HCT116 (cell line): ENCODE data around the gene OPTN. TPM values are rescaled to one million over a fixed set of nuclear protein-coding genes. Genes with fewer than 3 reads are reported as not detected.

ENCODE experiments used
- ATAC-seq: fragments of 200-7000 bp; cut with Tn5 transposase; 2 replicates; pipeline ENCODE4 v1.9.1; 2020; ENCODE audit warnings: mild to moderate bottlenecking, moderate library complexity
- BruUV-seq: library from RNA; stranded (reverse); fragments of 400-500 nt; replicated peaks from 2 replicates; lab custom pipeline; 2021; lab: Mats Ljungman, UMichigan
- CTCF ChIA-PET: fragments of 300-600 bp; sonication (Branson Sonifier 250); formaldehyde crosslinking; loops from one replicate; lab custom pipeline; 2021; ENCODE audit warnings: antibody characterized with exemption; lab: Charles Lee
- POLR2A ChIA-PET: fragments of 300-600, 350-600 bp; sonication (Branson Sonifier 250); formaldehyde crosslinking; loops from one replicate; lab custom pipeline; 2021; ENCODE audit warnings: antibody characterized with exemption; lab: Charles Lee
- RAD21 ChIA-PET, 2 experiments: fragments of 300-600 bp; sonication (Branson Sonifier 250); formaldehyde crosslinking; loops; one replicate each; lab custom pipeline; 2023; ENCODE audit warnings: low total read pairs in 2 of 2; ENCODE audit not compliant: uncharacterized antibody in 2 of 2, unreplicated experiment in 2 of 2, low non-redundant PET in 1 of 2; lab: Charles Lee
- DNase-seq: peaks from one replicate; pipeline ENCODE4 v3.0.0-alpha.2; 2010; ENCODE audit warnings: low read depth, low spot score
- H2AFZ ChIP-seq: fragments of 200-600 bp; shearing (Covaris generic), sonication (generic); 2 replicates; pipeline ENCODE4 v1.6.1; 2017; ENCODE audit warnings: low read depth, mixed run types, mixed read lengths, antibody characterized with exemption, low read length; ENCODE audit not compliant: poor library complexity, severe bottlenecking
- H3K27ac ChIP-seq: 2 replicates; pipeline ENCODE4 v1.5.1; 2012; ENCODE audit warnings: low read depth, low read length
- H3K27me3 ChIP-seq: fragments of 200-600 bp; sonication (generic); 2 replicates; pipeline ENCODE4 v1.6.1; 2016; ENCODE audit warnings: mixed run types, low read length, mixed read lengths; ENCODE audit not compliant: insufficient read depth
- H3K36me3 ChIP-seq, 2 experiments: fragments of 200-500 bp in 1 of 2; fragments of 200-600 bp in 1 of 2; sonication (Bioruptor generic) in 1 of 2; sonication (generic) in 1 of 2; 2 replicates each; pipeline versions ENCODE4 v1.5.1 to v1.6.1; 2014 to 2016; ENCODE audit warnings: low read length in 2 of 2, inconsistent platforms in 1 of 2, mixed read lengths in 1 of 2, mixed run types in 1 of 2; ENCODE audit not compliant: insufficient read depth in 2 of 2, control insufficient read depth in 1 of 2
- H3K4me1 ChIP-seq, 2 experiments: fragments of 200-600 bp in 1 of 2; sonication (generic) in 1 of 2; 2 replicates each; pipeline versions ENCODE4 v1.5.1 to v1.6.1; 2012 to 2017; ENCODE audit warnings: low read length in 2 of 2, inconsistent platforms in 1 of 2, mild to moderate bottlenecking in 1 of 2, mixed read lengths in 1 of 2, mixed run types in 1 of 2, moderate library complexity in 1 of 2; ENCODE audit not compliant: insufficient read depth in 2 of 2, control insufficient read depth in 1 of 2
- H3K4me2 ChIP-seq: fragments of 200-600 bp; sonication (generic); 2 replicates; pipeline ENCODE4 v1.6.1; 2017; ENCODE audit warnings: mixed run types, low read length, mixed read lengths
- H3K4me3 ChIP-seq, 2 experiments: fragments of 200-600 bp in 1 of 2; sonication (generic) in 1 of 2; replicated peaks in 1 of 2; 2 replicates each; pipeline ENCODE4 v1.5.1; 2011 to 2016; ENCODE audit warnings: low read length in 2 of 2, control low read depth in 1 of 2, low read depth in 1 of 2, mild to moderate bottlenecking in 1 of 2, mixed read lengths in 1 of 2, mixed run types in 1 of 2
- H3K79me2 ChIP-seq: fragments of 200-600 bp; sonication (generic); 2 replicates; pipeline ENCODE4 v1.6.1; 2017; ENCODE audit warnings: mild to moderate bottlenecking, mixed run types, low read length, moderate library complexity, mixed read lengths; ENCODE audit not compliant: insufficient read depth
- H3K9ac ChIP-seq: fragments of 200-600 bp; sonication (generic); 2 replicates; pipeline ENCODE4 v1.6.1; 2016; ENCODE audit warnings: low read length, mixed read lengths
- H3K9me2 ChIP-seq: fragments of 200-600 bp; sonication (generic), shearing (Covaris generic); 2 replicates; pipeline ENCODE4 v1.6.1; 2017; ENCODE audit warnings: mixed run types, mild to moderate bottlenecking, moderate library complexity; ENCODE audit not compliant: insufficient read depth
- H3K9me3 ChIP-seq, 2 experiments: fragments of 200-500 bp in 1 of 2; fragments of 200-600 bp in 1 of 2; sonication (Bioruptor generic) in 1 of 2; sonication (generic) in 1 of 2; 2 replicates each; pipeline ENCODE4 v1.6.1; 2014 to 2017; ENCODE audit warnings: low read length in 2 of 2, mixed read lengths in 2 of 2, inconsistent platforms in 1 of 2, low read depth in 1 of 2, mild to moderate bottlenecking in 1 of 2, mixed run types in 1 of 2, moderate library complexity in 1 of 2; ENCODE audit not compliant: control insufficient read depth in 1 of 2, insufficient read depth in 1 of 2
- H4K20me1 ChIP-seq: fragments of 200-600 bp; sonication (generic), shearing (Covaris generic); 2 replicates; pipeline ENCODE4 v1.6.1; 2017; ENCODE audit warnings: mixed run types, mild to moderate bottlenecking, moderate library complexity; ENCODE audit not compliant: insufficient read depth
- ATF3 ChIP-seq: IDR thresholded peaks from 2 replicates; pipeline ENCODE4 v1.6.1; 2012
- MAX ChIP-seq: IDR thresholded peaks from 2 replicates; pipeline ENCODE4 v1.6.1; 2012
- REST ChIP-seq: IDR thresholded peaks from 2 replicates; pipeline ENCODE4 v1.6.1; 2012; ENCODE audit warnings: low read depth
- YY1 ChIP-seq: IDR thresholded peaks from 2 replicates; pipeline ENCODE4 v1.6.1; 2011; ENCODE audit warnings: low read length, low read depth, moderate library complexity, mild to moderate bottlenecking; ENCODE audit not compliant: insufficient replicate concordance; ENCODE audit errors: extremely low read depth
- ZFX ChIP-seq: fragments of 450-650 bp; IDR thresholded peaks from 2 replicates; pipeline ENCODE4 v1.6.1; 2017
- intact Hi-C: fragments of 100-400 bp; cut with micrococcal nuclease; formaldehyde crosslinking; loops from 2 replicates; pipeline ENCODE4 v1.10.0; 2022
- total RNA-seq: library from RNA; stranded (reverse); gene quantifications from one replicate; pipeline ENCODE4 v1.2.1, GENCODE V29; 2021; ENCODE audit not compliant: unreplicated experiment

The OPTN gene
- total RNA-seq, 1 experiment from 2014 or later = 17.0 TPM

- Histone ChIP-seq H3K9ac (no peak overlapping the region), H3K27ac (no peak overlapping the region), H3K9me3 (peaks cover 0 to 4% of the 10 kb centered on the region in 2 experiments; a peak in 1 of 4 replicates), H3K36me3 (no peaks in the 10 kb centered on the region), H3K4me3 (no peak overlapping the region), H4K20me1 (no peaks in the 10 kb centered on the region), H3K79me2 (no peaks in the 10 kb centered on the region), H3K4me1 (peaks cover 9 to 17% of the 10 kb centered on the region in 2 experiments; a peak in 3 of 4 replicates), H2AFZ (no peak overlapping the region), H3K4me2 (no peak overlapping the region), H3K27me3 (no peaks in the 10 kb centered on the region), H3K9me2 (no peaks in the 10 kb centered on the region)
- CTCF ChIA-PET = interaction anchor here (1.1 to 2.4 kb wide), 2 partner anchors 10 to 15 kb away, joined by 4 to 9 read pairs; partner anchors contain the start of gene OPTN
- no peak for TF ChIP-seq ATF3
- TF ChIP-seq ZFX = no peak
- no peak for TF ChIP-seq MAX
- TF ChIP-seq YY1 = no peak
- no peak for TF ChIP-seq REST
- ATAC-seq = no peak
- intact Hi-C loops = no loop called here
- BruUV-seq = no TSS peak
- POLR2A ChIA-PET = no interaction called here
- no peak for DNase-seq
- RAD21 ChIA-PET = interaction anchor here in 1 of 2 experiments (0.7 kb wide), 1 partner anchor 687 kb away, joined by 3 read pairs; no protein-coding TSS in a partner anchor
Measured at GRCh38 chr10:13089345-13089744, 10.6 kb upstream of the OPTN start.
